A549 treated with AZD9567 at 1 μM for 4 hours (cell line): ENCODE results near the gene MVB12B. TPM values are rescaled to one million over a fixed set of nuclear protein-coding genes. Genes with fewer than 3 reads are reported as not detected.

Experiments used
- total RNA-seq: library from RNA; stranded (reverse); fragments of 200-300 nt; extraction: Qiagen RNA extraction; gene quantifications from 5 replicates; pipeline ENCODE4 v1.2.3, GENCODE V29; 2022; ENCODE audit not compliant: insufficient read depth

Gene MVB12B, protein sequence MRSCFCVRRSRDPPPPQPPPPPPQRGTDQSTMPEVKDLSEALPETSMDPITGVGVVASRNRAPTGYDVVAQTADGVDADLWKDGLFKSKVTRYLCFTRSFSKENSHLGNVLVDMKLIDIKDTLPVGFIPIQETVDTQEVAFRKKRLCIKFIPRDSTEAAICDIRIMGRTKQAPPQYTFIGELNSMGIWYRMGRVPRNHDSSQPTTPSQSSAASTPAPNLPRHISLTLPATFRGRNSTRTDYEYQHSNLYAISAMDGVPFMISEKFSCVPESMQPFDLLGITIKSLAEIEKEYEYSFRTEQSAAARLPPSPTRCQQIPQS
- 5.5 to 6.7 TPM (median 6.0 TPM) in 5 replicates for total RNA-seq

DNA sequence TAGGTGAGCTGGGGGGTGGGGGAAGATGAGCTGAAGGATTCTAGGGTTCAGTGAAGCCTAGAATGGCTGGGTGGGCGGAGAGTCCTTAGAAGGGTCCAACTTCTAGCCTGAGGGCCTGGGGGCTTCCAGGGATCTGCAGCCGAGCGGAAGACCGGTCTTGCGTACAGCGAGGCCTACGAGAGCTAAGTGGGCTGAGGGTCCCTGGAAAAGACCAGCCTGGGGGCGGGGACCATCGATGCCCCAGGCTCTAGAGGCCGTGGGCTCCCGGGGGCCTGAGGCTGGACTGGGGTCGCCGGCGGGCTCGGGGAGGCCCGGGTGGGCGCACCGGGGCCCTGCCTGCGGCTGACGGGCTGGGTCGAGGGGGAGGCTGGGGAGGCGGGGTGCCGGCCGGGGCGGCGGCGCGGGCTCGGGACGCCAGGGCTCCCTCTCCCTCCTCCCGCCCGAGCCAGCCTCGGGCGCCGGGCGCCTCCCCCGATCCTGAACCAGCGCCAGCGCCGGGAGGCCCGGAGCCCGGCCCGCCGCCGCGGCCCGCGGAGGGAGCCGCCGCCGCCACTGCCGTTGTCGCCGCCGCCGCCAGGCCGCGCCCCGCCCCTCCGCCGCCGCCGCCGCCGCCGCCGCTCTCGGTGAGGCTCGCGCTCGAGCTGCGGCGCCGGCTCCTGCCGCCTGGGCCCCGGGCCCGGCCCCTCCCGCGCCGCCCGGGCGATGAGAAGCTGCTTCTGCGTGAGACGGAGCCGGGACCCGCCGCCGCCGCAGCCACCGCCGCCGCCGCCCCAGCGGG, at the start of gene MVB12B:
MVB12B (plus strand) TSS at position 602 of the 778 bp plus-strand sequence; CDS start at position 703, 101 bp downstream.

